PC-9 (cell line): ENCODE data around the gene SAMD7.

Source experiments
- EZH2 ChIP-seq: fragments of 200-600 bp; sonication (generic); IDR thresholded peaks from 2 replicates; pipeline ENCODE4 v1.8.0; 2017; ENCODE audit warnings: antibody characterized with exemption, low read depth
- TF ChIP-seq, protein P1 (sequence below): fragments of 200-600 bp; sonication (generic); conservative IDR thresholded peaks from 2 replicates; pipeline ENCODE4 v1.6.1; 2017; ENCODE audit warnings: mixed run types, antibody characterized with exemption, mild to moderate bottlenecking, moderate library complexity

DNA sequence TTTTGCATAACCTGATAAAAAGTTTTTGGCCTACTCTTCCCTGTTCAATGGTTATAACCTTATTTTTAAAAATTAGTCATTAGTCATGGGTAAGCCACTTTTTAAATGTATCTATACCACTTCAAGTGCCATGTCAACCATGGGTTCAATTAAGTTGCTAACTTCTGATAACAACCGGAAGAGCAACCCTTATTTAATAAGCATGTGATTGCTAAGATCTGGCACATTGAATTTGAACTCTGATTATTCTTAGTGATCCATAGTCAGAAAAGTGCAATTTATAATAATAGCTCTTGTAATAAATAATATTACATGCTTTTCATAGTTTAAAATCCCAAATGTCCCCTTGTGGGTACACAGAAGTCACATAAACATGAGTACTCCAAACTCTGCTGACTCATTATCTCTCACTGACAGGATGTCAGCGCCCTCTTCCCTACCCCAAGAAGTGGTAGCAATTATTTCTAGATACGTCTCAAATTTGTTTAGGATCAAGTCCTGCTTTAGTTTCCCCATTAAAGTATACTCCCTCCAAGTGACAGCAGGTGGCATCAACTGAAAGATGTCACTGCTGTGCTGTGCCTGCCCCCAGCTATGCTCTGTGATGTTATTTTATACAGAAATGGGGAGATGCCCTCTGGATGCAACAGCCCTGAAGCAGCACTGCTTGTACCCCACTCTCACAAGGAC lies 18.6 kb downstream of the SAMD7 start:
- TF ChIP-seq, protein P1, sequence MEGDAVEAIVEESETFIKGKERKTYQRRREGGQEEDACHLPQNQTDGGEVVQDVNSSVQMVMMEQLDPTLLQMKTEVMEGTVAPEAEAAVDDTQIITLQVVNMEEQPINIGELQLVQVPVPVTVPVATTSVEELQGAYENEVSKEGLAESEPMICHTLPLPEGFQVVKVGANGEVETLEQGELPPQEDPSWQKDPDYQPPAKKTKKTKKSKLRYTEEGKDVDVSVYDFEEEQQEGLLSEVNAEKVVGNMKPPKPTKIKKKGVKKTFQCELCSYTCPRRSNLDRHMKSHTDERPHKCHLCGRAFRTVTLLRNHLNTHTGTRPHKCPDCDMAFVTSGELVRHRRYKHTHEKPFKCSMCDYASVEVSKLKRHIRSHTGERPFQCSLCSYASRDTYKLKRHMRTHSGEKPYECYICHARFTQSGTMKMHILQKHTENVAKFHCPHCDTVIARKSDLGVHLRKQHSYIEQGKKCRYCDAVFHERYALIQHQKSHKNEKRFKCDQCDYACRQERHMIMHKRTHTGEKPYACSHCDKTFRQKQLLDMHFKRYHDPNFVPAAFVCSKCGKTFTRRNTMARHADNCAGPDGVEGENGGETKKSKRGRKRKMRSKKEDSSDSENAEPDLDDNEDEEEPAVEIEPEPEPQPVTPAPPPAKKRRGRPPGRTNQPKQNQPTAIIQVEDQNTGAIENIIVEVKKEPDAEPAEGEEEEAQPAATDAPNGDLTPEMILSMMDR = no peak
- no peak for TF ChIP-seq EZH2
